ENCODE data around the gene PITPNB. TPM values are rescaled to one million over a fixed set of nuclear protein-coding genes. Genes with fewer than 3 reads are reported as not detected.

Gene PITPNB
- total and polyA plus RNA-seq, 2 experiments from 2014 or later, result 50.9 to 56.0 TPM

GRCh38 chr22:27868732-27869282, 50.2 kb downstream of the PITPNB start (continued):
- TF ChIP-seq ZNF462 (CRISPR knock-in tag; IDR thresholded peaks at IDR 0.05) (no peak), EZH2phosphoT487 (IDR thresholded peaks at IDR 0.05; ENCODE audit: unreplicated experiment) (no peak), CREB1 (CRISPR knock-in tag; IDR thresholded peaks at IDR 0.05; ENCODE audit: low read depth) (no peak), CTCF (conservative IDR thresholded peaks at IDR 0.05; ENCODE audit: low read depth in 2 of 2) (no peak)

GRCh38 chr22:27867953-27868731, 50.9 kb downstream of the PITPNB start:
- H3K4me2 ChIP-seq, result no peak overlapping the region

More at GRCh38 chr22:27867953-27868731, 50.9 kb downstream of the PITPNB start:
- Histone ChIP-seq H3K9me2 (ENCODE audit: insufficient read depth) (no peaks in the 10 kb centered on the region), H3K36me3 (ENCODE audit: insufficient read depth) (peaks cover 18% of the 10 kb centered on the region; the same call in 1 of the 2 replicates), H3K4me3 (no peak overlapping the region), H3K4me1 (ENCODE audit: insufficient read depth) (no peaks in the 10 kb centered on the region), H3F3A (replicated peaks; ENCODE audit: low read depth) (no peaks in the 10 kb centered on the region), H2AFZ (no peak overlapping the region), H3K27ac (ENCODE audit: low read depth) (0 out of 2 replicates have a peak overlapping the region, but pooled peaks have one; percentile 28), H3K79me2 (replicated peaks; ENCODE audit: insufficient read depth) (no peaks in the 10 kb centered on the region; the same call in 1 of the 2 replicates), H4K20me1 (replicated peaks; ENCODE audit: insufficient read depth) (no peaks in the 10 kb centered on the region; the same call in 1 of the 2 replicates), H3K27me3 (ENCODE audit: insufficient read depth) (no peaks in the 10 kb centered on the region)
- H3K27me3 Mint-ChIP-seq (ENCODE audit: insufficient read depth, low read depth, poor library complexity), result no peaks in the 10 kb centered on the region
- peaks cover 21% of the 10 kb centered on the region; the same call in 2 of the 3 replicates for H3K36me3 Mint-ChIP-seq (ENCODE audit: low read depth)
- no peak overlapping the region for H3K4me3 Mint-ChIP-seq
- H3K4me1 Mint-ChIP-seq, result peaks cover 12% of the 10 kb centered on the region; the same call in 2 of the 3 replicates
- H3K9me3 Mint-ChIP-seq, result no peaks in the 10 kb centered on the region
- ATAC-seq (no peak), DNase-seq (ENCODE audit: low spot score) (no peak)
- 0 out of 4 replicates have a peak, but pooled peaks of 1 of the 2 experiments have one; percentile 8 for TF ChIP-seq CTCF (conservative IDR thresholded peaks at IDR 0.05; ENCODE audit: low read depth in 2 of 2)
- TF ChIP-seq ETS1 (IDR thresholded peaks at IDR 0.05), result no peak
- no peak for TF ChIP-seq STAT1 (IDR thresholded peaks at IDR 0.05; ENCODE audit: unreplicated experiment)
- no peak for TF ChIP-seq ZNF331 (CRISPR knock-in tag; IDR thresholded peaks at IDR 0.05; ENCODE audit: low read depth)
- TF ChIP-seq POLR2AphosphoS5 (IDR thresholded peaks at IDR 0.05; ENCODE audit: low read depth), result no peak
- peak overlapping the region; percentile 8; the same call in 1 of the 2 replicates for H3K27ac Mint-ChIP-seq
